ENCODE measurements around the gene TMEM37. TPM values are rescaled to one million over a fixed set of nuclear protein-coding genes. Genes with fewer than 3 reads are reported as not detected.

TMEM37 gene
- total RNA-seq, 1 donor from 2014 or later = 2.3 TPM

- H3K27me3 ChIP-seq = no peaks in the 10 kb centered on the region
- H3K36me3 ChIP-seq = peaks cover 0 to 3% of the 10 kb centered on the region in 2 donors
- H3K4me3 ChIP-seq = no peak overlapping the region
- TF ChIP-seq CTCF (IDR thresholded peaks at IDR 0.05) = no peak
- intact Hi-C loops (cut with DNase I) = no loop called here
- H3K4me1 ChIP-seq = no peaks in the 10 kb centered on the region
- DNase-seq (ENCODE audit: low spot score in 2 of 2) = no peak
- H3K27ac ChIP-seq = no peak overlapping the region
- H3K9me3 ChIP-seq = no peaks in the 10 kb centered on the region
Observed at GRCh38 chr2:119440873-119441272, 9.2 kb downstream of the TMEM37 start.

- no peak for TF ChIP-seq CTCF (IDR thresholded peaks at IDR 0.05)
Observed at GRCh38 chr2:119441376-119442225, 9.9 kb downstream of the TMEM37 start.

GRCh38 chr2:119442226-119442619 is 10.6 kb downstream of the TMEM37 start:
- Histone ChIP-seq H3K36me3 (peaks cover 0 to 3% of the 10 kb centered on the region in 2 donors), H3K9me3 (no peaks in the 10 kb centered on the region), H3K4me1 (no peaks in the 10 kb centered on the region), H3K27me3 (no peaks in the 10 kb centered on the region), H3K4me3 (no peak overlapping the region), H3K27ac (no peak overlapping the region)
- intact Hi-C loops (cut with DNase I) = no loop called here
- DNase-seq (ENCODE audit: low spot score in 2 of 2) = no peak
- no peak for TF ChIP-seq CTCF (IDR thresholded peaks at IDR 0.05)

More at GRCh38 chr2:119441376-119442225, 9.9 kb downstream of the TMEM37 start:
- peaks cover 0 to 3% of the 10 kb centered on the region in 2 donors for H3K36me3 ChIP-seq
- DNase-seq (ENCODE audit: low spot score in 2 of 2) = no peak
- H3K27ac ChIP-seq = no peak overlapping the region
- H3K4me1 ChIP-seq = no peaks in the 10 kb centered on the region
- no peaks in the 10 kb centered on the region for H3K9me3 ChIP-seq
- H3K4me3 ChIP-seq = no peak overlapping the region
- no peaks in the 10 kb centered on the region for H3K27me3 ChIP-seq
- intact Hi-C loops (cut with DNase I) = no loop called here

- Histone ChIP-seq H3K4me1 (no peaks in the 10 kb centered on the region), H3K9me3 (no peaks in the 10 kb centered on the region), H3K36me3 (peaks cover 0 to 3% of the 10 kb centered on the region in 2 donors), H3K4me3 (no peak overlapping the region), H3K27ac (no peak overlapping the region), H3K27me3 (no peaks in the 10 kb centered on the region)
- intact Hi-C loops (cut with DNase I) = no loop called here
- peak in 1 of 2 donors; percentile 30 for DNase-seq (ENCODE audit: low spot score in 2 of 2)
- no peak for TF ChIP-seq CTCF (IDR thresholded peaks at IDR 0.05)
Observed at GRCh38 chr2:119442850-119443249, 11.2 kb downstream of the TMEM37 start.

- Histone ChIP-seq H3K27me3 (no peaks in the 10 kb centered on the region), H3K4me3 (no peak overlapping the region), H3K4me1 (no peaks in the 10 kb centered on the region), H3K9me3 (no peaks in the 10 kb centered on the region), H3K27ac (no peak overlapping the region), H3K36me3 (no peaks in the 10 kb centered on the region)
- no peak for DNase-seq (ENCODE audit: low spot score in 2 of 2)
- no peak for TF ChIP-seq CTCF (IDR thresholded peaks at IDR 0.05)
- intact Hi-C loops (cut with DNase I) = no loop called here
Observed at GRCh38 chr2:119446037-119446436, 14.4 kb downstream of the TMEM37 start.
